ENCODE results near the gene PLAAT5. TPM values are rescaled to one million over a fixed set of nuclear protein-coding genes. Genes with fewer than 3 reads are reported as not detected.

PLAAT5 gene
- total RNA-seq, 2 experiments from 2014 or later: 0.16 TPM; not detected in 1

- peaks cover 0 to 7% of the 10 kb centered on the region in 2 experiments for H3K9me3 ChIP-seq (ENCODE audit: control insufficient read depth in 1 of 2, insufficient read depth in 1 of 2, low read length in 2 of 2)
- peaks cover 15% of the 10 kb centered on the region for H3K9me3 Mint-ChIP-seq
- ChIA-PET CTCF (interaction anchor here (1.2 kb wide), 1 partner anchor 147 kb away, joined by 3 read pairs; no protein-coding TSS in a partner anchor), POLR2A (no interaction called here)
- TF ChIP-seq, protein P1, sequence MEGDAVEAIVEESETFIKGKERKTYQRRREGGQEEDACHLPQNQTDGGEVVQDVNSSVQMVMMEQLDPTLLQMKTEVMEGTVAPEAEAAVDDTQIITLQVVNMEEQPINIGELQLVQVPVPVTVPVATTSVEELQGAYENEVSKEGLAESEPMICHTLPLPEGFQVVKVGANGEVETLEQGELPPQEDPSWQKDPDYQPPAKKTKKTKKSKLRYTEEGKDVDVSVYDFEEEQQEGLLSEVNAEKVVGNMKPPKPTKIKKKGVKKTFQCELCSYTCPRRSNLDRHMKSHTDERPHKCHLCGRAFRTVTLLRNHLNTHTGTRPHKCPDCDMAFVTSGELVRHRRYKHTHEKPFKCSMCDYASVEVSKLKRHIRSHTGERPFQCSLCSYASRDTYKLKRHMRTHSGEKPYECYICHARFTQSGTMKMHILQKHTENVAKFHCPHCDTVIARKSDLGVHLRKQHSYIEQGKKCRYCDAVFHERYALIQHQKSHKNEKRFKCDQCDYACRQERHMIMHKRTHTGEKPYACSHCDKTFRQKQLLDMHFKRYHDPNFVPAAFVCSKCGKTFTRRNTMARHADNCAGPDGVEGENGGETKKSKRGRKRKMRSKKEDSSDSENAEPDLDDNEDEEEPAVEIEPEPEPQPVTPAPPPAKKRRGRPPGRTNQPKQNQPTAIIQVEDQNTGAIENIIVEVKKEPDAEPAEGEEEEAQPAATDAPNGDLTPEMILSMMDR (IDR thresholded peaks at IDR 0.05): no peak
- no peak overlapping the region for H3K27ac Mint-ChIP-seq
- intact Hi-C loops (cut with DNase I, micrococcal nuclease): no loop called here
- peaks cover 4 to 5% of the 10 kb centered on the region in 2 experiments for H3K27me3 ChIP-seq (ENCODE audit: control insufficient read depth in 1 of 2, insufficient read depth in 2 of 2, low read length in 2 of 2)
- ATAC-seq (ENCODE audit: poor library complexity) (no peak), DNase-seq (no peak)
- no peaks in the 10 kb centered on the region for H3K36me3 Mint-ChIP-seq (ENCODE audit: low read depth)
- no peak overlapping the region for H3K4me3 Mint-ChIP-seq
- peaks cover 16% of the 10 kb centered on the region for H3K4me1 Mint-ChIP-seq (ENCODE audit: low read depth)
- no peak overlapping the region for H3K27ac ChIP-seq (ENCODE audit: low read depth in 1 of 2, low read length in 2 of 2)
- peaks cover 14% of the 10 kb centered on the region for H3K4me1 ChIP-seq (ENCODE audit: insufficient read depth, low read length)
- peaks cover 26% of the 10 kb centered on the region for H3K27me3 Mint-ChIP-seq
- H3K36me3 ChIP-seq (ENCODE audit: insufficient read depth, low read length): no peaks in the 10 kb centered on the region
- H3K4me3 ChIP-seq (ENCODE audit: low read length): no peak overlapping the region
These were observed 2.2 kb downstream of the PLAAT5 start for GRCh38 chr11:63488789-63489188.

GRCh38 chr11:63485777-63486176, 5.2 kb downstream of the PLAAT5 start:
- TF ChIP-seq, protein P1 (IDR thresholded peaks at IDR 0.05): no peak
- Mint-ChIP-seq H3K4me1 (ENCODE audit: low read depth) (no peaks in the 10 kb centered on the region), H3K36me3 (ENCODE audit: low read depth) (no peaks in the 10 kb centered on the region), H3K27me3 (peaks cover 3% of the 10 kb centered on the region), H3K4me3 (no peak overlapping the region), H3K27ac (no peak overlapping the region), H3K9me3 (peaks cover 16% of the 10 kb centered on the region)
- Histone ChIP-seq H3K4me3 (ENCODE audit: low read length) (no peak overlapping the region), H3K4me1 (ENCODE audit: insufficient read depth, low read length) (peaks cover 4% of the 10 kb centered on the region), H3K27me3 (ENCODE audit: control insufficient read depth in 1 of 2, insufficient read depth in 2 of 2, low read length in 2 of 2) (no peaks in the 10 kb centered on the region), H3K9me3 (ENCODE audit: control insufficient read depth in 1 of 2, insufficient read depth in 1 of 2, low read length in 2 of 2) (peaks cover 0 to 7% of the 10 kb centered on the region in 2 experiments), H3K27ac (ENCODE audit: low read depth in 1 of 2, low read length in 2 of 2) (no peak overlapping the region), H3K36me3 (ENCODE audit: insufficient read depth, low read length) (no peaks in the 10 kb centered on the region)
- ATAC-seq (ENCODE audit: poor library complexity) (no peak), DNase-seq (no peak)
- intact Hi-C loops (cut with DNase I, micrococcal nuclease): no loop called here
- CTCF ChIA-PET: interaction anchor here (1.5 kb wide), 1 partner anchor 150 kb away, joined by 3 read pairs; no protein-coding TSS in a partner anchor
- POLR2A ChIA-PET: no interaction called here

DNA sequence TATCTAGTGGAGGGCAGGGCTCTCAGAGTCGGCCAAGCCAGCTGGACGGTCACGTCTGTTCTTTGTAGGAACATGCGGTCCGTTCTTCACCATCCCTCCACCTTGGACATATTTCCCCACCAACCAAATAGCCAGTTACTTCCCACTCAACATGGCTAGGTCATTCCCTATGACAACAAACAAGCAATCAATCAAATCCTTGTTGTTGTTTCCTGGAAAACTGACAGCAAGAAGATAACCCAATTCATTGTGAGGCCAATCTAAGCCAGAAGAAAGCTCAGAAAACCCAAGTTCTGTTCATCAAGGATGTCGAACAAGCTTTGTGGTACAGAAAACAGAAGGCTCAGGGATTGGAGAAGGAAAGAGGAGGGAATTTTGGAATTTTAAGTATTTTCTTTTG, 10.9 kb downstream of the PLAAT5 start:
- Histone ChIP-seq H3K36me3 (ENCODE audit: insufficient read depth, low read length) (no peaks in the 10 kb centered on the region), H3K27me3 (ENCODE audit: control insufficient read depth in 1 of 2, insufficient read depth in 2 of 2, low read length in 2 of 2) (no peaks in the 10 kb centered on the region), H3K9me3 (ENCODE audit: control insufficient read depth in 1 of 2, insufficient read depth in 1 of 2, low read length in 2 of 2) (peaks cover 5 to 11% of the 10 kb centered on the region in 2 experiments), H3K4me1 (ENCODE audit: insufficient read depth, low read length) (peaks cover 2% of the 10 kb centered on the region), H3K4me3 (ENCODE audit: low read length) (no peak overlapping the region), H3K27ac (ENCODE audit: low read depth in 1 of 2, low read length in 2 of 2) (no peak overlapping the region)
- no peak overlapping the region for H3K4me3 Mint-ChIP-seq
- TF ChIP-seq, protein P1 (IDR thresholded peaks at IDR 0.05): no peak
- DNase-seq (no peak), ATAC-seq (ENCODE audit: poor library complexity) (no peak)
- peaks cover 12% of the 10 kb centered on the region for H3K9me3 Mint-ChIP-seq
- CTCF ChIA-PET: interaction anchor here (1.0 to 1.8 kb wide), 6 partner anchors 11 to 445 kb away, joined by 3 to 7 read pairs (median 5); partner anchors contain the start of genes PLAAT4 and PLAAT5
- intact Hi-C loops (cut with DNase I, micrococcal nuclease): no loop called here
- POLR2A ChIA-PET: interaction anchor here (3.2 to 3.5 kb wide), 2 partner anchors 57 to 156 kb away, joined by 14 to 16 read pairs; partner anchors contain the start of gene PLAAT4
- no peak overlapping the region for H3K27ac Mint-ChIP-seq
- no peaks in the 10 kb centered on the region for H3K4me1 Mint-ChIP-seq (ENCODE audit: low read depth)
- H3K36me3 Mint-ChIP-seq (ENCODE audit: low read depth): no peaks in the 10 kb centered on the region
- H3K27me3 Mint-ChIP-seq: peaks cover 13% of the 10 kb centered on the region
